ENCODE data around the gene BRD2. TPM values are rescaled to one million over a fixed set of nuclear protein-coding genes. Genes with fewer than 3 reads are reported as not detected.

BRD2 gene
- total RNA-seq, 1 experiment from 2014 or later: 252 TPM

- no peaks in the 10 kb centered on the region for H4K20me1 ChIP-seq (ENCODE audit: control insufficient read depth, insufficient read depth, insufficient read length)
- H3K9me3 ChIP-seq (ENCODE audit: control insufficient read depth, low read depth, low read length): no peaks in the 10 kb centered on the region
- TF ChIP-seq CTCF (conservative IDR thresholded peaks at IDR 0.05): no peak
- H3K79me2 ChIP-seq (ENCODE audit: insufficient read depth, low read length): peaks cover 4% of the 10 kb centered on the region; the same call in 1 of the 2 replicates
- H2AFZ ChIP-seq (ENCODE audit: low read length): no peak overlapping the region
- no peaks in the 10 kb centered on the region for H3K23me2 ChIP-seq (ENCODE audit: insufficient read length, low read depth, low read length, poor library complexity, severe bottlenecking)
- H3T11ph ChIP-seq (ENCODE audit: low read length): no peak overlapping the region
- H3K27me3 ChIP-seq (ENCODE audit: insufficient read depth, low read length): no peaks in the 10 kb centered on the region
- no peak overlapping the region for H2BK120ac ChIP-seq (ENCODE audit: low read depth, low read length, poor library complexity, severe bottlenecking)
- no peak overlapping the region for H3K4ac ChIP-seq (ENCODE audit: low read depth, low read length)
- no peak overlapping the region for H3K27ac ChIP-seq (ENCODE audit: insufficient read length, low read depth, low read length)
- H3K27me3 Mint-ChIP-seq (ENCODE audit: low read depth): peaks cover 5% of the 10 kb centered on the region
- no peak overlapping the region for H3K4me2 ChIP-seq (ENCODE audit: insufficient read depth, insufficient read length, low read length)
- peaks cover 10 to 32% of the 10 kb centered on the region in 2 experiments; a peak in 3 of 4 replicates for H3K4me1 Mint-ChIP-seq
- no peak overlapping the region for H3K14ac ChIP-seq (ENCODE audit: insufficient read depth, low read length)
- no peak overlapping the region for H2AK5ac ChIP-seq (ENCODE audit: insufficient read length, low read length)
- peaks cover 11% of the 10 kb centered on the region for H3K79me1 ChIP-seq (ENCODE audit: insufficient read depth, low read depth, low read length, poor library complexity, severe bottlenecking)
- no peak overlapping the region for H3K9ac ChIP-seq (ENCODE audit: extremely low read depth, insufficient read length, low read length)
- no peak overlapping the region for H4K8ac ChIP-seq (replicated peaks; ENCODE audit: insufficient read length, low read depth, low read length)
- no peak for DNase-seq
- H4K91ac ChIP-seq (ENCODE audit: insufficient read length, low read depth, low read length): no peak overlapping the region
- H3K4me3 Mint-ChIP-seq: no peak overlapping the region
- no peaks in the 10 kb centered on the region for H3K9me3 Mint-ChIP-seq
- H3K23ac ChIP-seq (ENCODE audit: insufficient read length, low read depth, low read length): no peak overlapping the region
- H3K27ac Mint-ChIP-seq: peak overlapping the region in 1 of 3 experiments; percentile 88; a peak in 2 of 7 replicates
- H2BK20ac ChIP-seq (ENCODE audit: low read depth, low read length, poor library complexity, severe bottlenecking): no peak overlapping the region
- H2BK5ac ChIP-seq (ENCODE audit: insufficient read length, low read length): no peak overlapping the region
- no CpG with 5 or more reads among the region's 8 CpGs for WGBS (ENCODE audit: extremely low coverage, insufficient read length, low lambda C conversion rate)
- no peak overlapping the region for H4K5ac ChIP-seq (ENCODE audit: insufficient read length, low read depth, low read length)
- H3K36me3 Mint-ChIP-seq (ENCODE audit: insufficient read depth in 1 of 3, low read depth in 3 of 3): peaks cover 43 to 51% (median 45%) of the 10 kb centered on the region in 3 experiments
- no peak overlapping the region for H2BK15ac ChIP-seq (ENCODE audit: low read depth, low read length)
- H3K56ac ChIP-seq (ENCODE audit: insufficient read length, low read depth, low read length): no peak overlapping the region
- no peaks in the 10 kb centered on the region for H3K4me1 ChIP-seq (ENCODE audit: insufficient read depth, low read length)
- no peak overlapping the region for H2BK12ac ChIP-seq (ENCODE audit: insufficient read length, low read depth, low read length)
- no peak overlapping the region for H3K18ac ChIP-seq (ENCODE audit: insufficient read length, low read depth, low read length)
Observed at GRCh38 chr6:32982084-32982701, 13.8 kb downstream of the BRD2 start.
